Measurements from ENCODE around the gene KMT2C. TPM values are rescaled to one million over a fixed set of nuclear protein-coding genes. Genes with fewer than 3 reads are reported as not detected.

Gene KMT2C
- total and polyA plus RNA-seq, 10 of the 15 experiments (the other 5 are each of a cell fraction or from before 2014, with no cell fraction given) = 3.3 to 45.2 (median 19.2) TPM

GRCh38 chr7:152362128-152362926 lies 73.5 kb downstream of the KMT2C start (continued):
- TF ChIP-seq SPI1 (IDR thresholded peaks at IDR 0.05; ENCODE audit: borderline replicate concordance, insufficient read depth, low read depth, low read length) = no peak

GRCh38 chr7:152355474-152356057 lies 80.2 kb downstream of the KMT2C start:
- H3K9ac ChIP-seq (ENCODE audit: control insufficient read depth, insufficient read depth, low read length) = no peak overlapping the region
- in situ Hi-C loops (cut with MboI) = no loop called here
- BruUV-seq (replicated peaks) = no TSS peak
- peaks cover 0 to 13% of the 10 kb centered on the region in 2 experiments for H3K36me3 ChIP-seq (ENCODE audit: control insufficient read depth in 2 of 2, insufficient read depth in 2 of 2, low read length in 1 of 2)
- no peak overlapping the region for H3K27ac ChIP-seq (ENCODE audit: control insufficient read depth, insufficient read depth)
- no peak overlapping the region for H3K4me3 ChIP-seq
- peaks cover 16% of the 10 kb centered on the region for H3K4me1 ChIP-seq (ENCODE audit: control insufficient read depth, insufficient read depth, low read length)
- no peaks in the 10 kb centered on the region for H3K27me3 ChIP-seq (replicated peaks in 1 of 2; ENCODE audit: control insufficient read depth in 2 of 2, insufficient read depth in 2 of 2, low read length in 1 of 2)
- intact Hi-C loops (cut with micrococcal nuclease; ENCODE audit: unreplicated experiment) = no loop called here
- 39% methylated on average over 2 of the region's 2 CpGs for WGBS (ENCODE audit: insufficient coverage, insufficient replicate concordance, low lambda C conversion rate, missing lambda C conversion rate)
- peaks cover 3% of the 10 kb centered on the region; the same call in 1 of the 2 replicates for H4K20me1 ChIP-seq (ENCODE audit: control insufficient read depth, insufficient read depth)
- H3K9me3 ChIP-seq (replicated peaks; ENCODE audit: control insufficient read depth, insufficient read depth, low read length) = peaks cover 5% of the 10 kb centered on the region; the same call in 1 of the 3 replicates
- CTCF ChIA-PET = interaction anchor here (0.7 to 1.8 kb wide), 7 partner anchors 8 to 838 kb away, joined by 3 to 6 read pairs (median 3); no protein-coding TSS in a partner anchor
- H3K4me2 ChIP-seq (ENCODE audit: control insufficient read depth, insufficient read depth) = peak overlapping the region; percentile 49
- no peak for DNase-seq (ENCODE audit: low read depth, low spot score)
- H2AFZ ChIP-seq (ENCODE audit: control insufficient read depth, low read depth, low read length) = no peak overlapping the region
- SMC1A ChIA-PET (ENCODE audit: uncharacterized antibody, unreplicated experiment) = interaction anchor here (0.6 to 3.8 kb wide), 8 partner anchors 10 to 71 kb away, joined by 3 to 24 read pairs (median 4); no protein-coding TSS in a partner anchor
- peak; percentile 71 for FAIRE-seq
- H3K79me2 ChIP-seq (ENCODE audit: control insufficient read depth, insufficient read depth, low read length) = peaks cover 30% of the 10 kb centered on the region
- RAD21 ChIA-PET (ENCODE audit: unreplicated experiment) = interaction anchor here (1.0 to 1.2 kb wide), 4 partner anchors 16 to 351 kb away, joined by 3 to 4 read pairs (median 3); no protein-coding TSS in a partner anchor
- ATAC-seq = peak; percentile 79
- no peak for TF ChIP-seq ZNF384 (IDR thresholded peaks at IDR 0.05; ENCODE audit: borderline replicate concordance, low read depth, low read length)
- TF ChIP-seq, protein P1, sequence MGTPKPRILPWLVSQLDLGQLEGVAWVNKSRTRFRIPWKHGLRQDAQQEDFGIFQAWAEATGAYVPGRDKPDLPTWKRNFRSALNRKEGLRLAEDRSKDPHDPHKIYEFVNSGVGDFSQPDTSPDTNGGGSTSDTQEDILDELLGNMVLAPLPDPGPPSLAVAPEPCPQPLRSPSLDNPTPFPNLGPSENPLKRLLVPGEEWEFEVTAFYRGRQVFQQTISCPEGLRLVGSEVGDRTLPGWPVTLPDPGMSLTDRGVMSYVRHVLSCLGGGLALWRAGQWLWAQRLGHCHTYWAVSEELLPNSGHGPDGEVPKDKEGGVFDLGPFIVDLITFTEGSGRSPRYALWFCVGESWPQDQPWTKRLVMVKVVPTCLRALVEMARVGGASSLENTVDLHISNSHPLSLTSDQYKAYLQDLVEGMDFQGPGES (IDR thresholded peaks at IDR 0.05) = no peak
- TF ChIP-seq NFIC (IDR thresholded peaks at IDR 0.05; ENCODE audit: low read depth, low read length) = peak; percentile 75
- peak; percentile 67; the same call in 1 of the 2 replicates for TF ChIP-seq RUNX3 (IDR thresholded peaks at IDR 0.05; ENCODE audit: low read length)
- TF ChIP-seq NR2F1 (conservative IDR thresholded peaks at IDR 0.05) = peak; percentile 66
- TF ChIP-seq BACH1 (IDR thresholded peaks at IDR 0.05; ENCODE audit: borderline replicate concordance) = no peak
- TF ChIP-seq MEF2A (IDR thresholded peaks at IDR 0.05; ENCODE audit: insufficient read depth, low read depth, low read length) = 0 out of 2 replicates have a peak, but pooled peaks have one; percentile 56
- TF ChIP-seq FOXM1 (IDR thresholded peaks at IDR 0.05; ENCODE audit: low read depth, low read length) = peak; percentile 65; the same call in 1 of the 2 replicates
- 0 out of 2 replicates have a peak, but pooled peaks have one; percentile 6 for TF ChIP-seq CREM (IDR thresholded peaks at IDR 0.05; ENCODE audit: low read depth)
- peak; percentile 37; the same call in 1 of the 2 replicates for TF ChIP-seq ATF7 (IDR thresholded peaks at IDR 0.05; ENCODE audit: low read depth)
- TF ChIP-seq NBN (IDR thresholded peaks at IDR 0.05) = 0 out of 2 replicates have a peak, but pooled peaks have one; percentile 27
- no peak for TF ChIP-seq WRNIP1 (IDR thresholded peaks at IDR 0.05; ENCODE audit: borderline replicate concordance, low read depth, low read length)
- peak; percentile 80; the same call in 1 of the 2 replicates for TF ChIP-seq ATF2 (IDR thresholded peaks at IDR 0.05; ENCODE audit: low read length)
- TF ChIP-seq MTA2 (IDR thresholded peaks at IDR 0.05; ENCODE audit: low read depth) = peak; percentile 15; the same call in 1 of the 2 replicates
- peak; percentile 48 for TF ChIP-seq JUNB (IDR thresholded peaks at IDR 0.05)
- POLR2A ChIA-PET = interaction anchor here (0.6 to 0.8 kb wide), 2 partner anchors 14 to 23 kb away, joined by 3 to 4 read pairs; no protein-coding TSS in a partner anchor

Data from GM12878 (cell line).